ENCODE measurements around the gene CYP4F11.
"Not testable (repeated sequence)": the region's sequence is repeated elsewhere in the genome, so short reads cannot be mapped to it uniquely, and the experiment has no call there.

Gene CYP4F11

GRCh38 chr19:15899561-15899960, 34.8 kb downstream of the CYP4F11 start:
- not testable (repeated sequence) for H3K4me3 ChIP-seq (ENCODE audit: extremely low read depth, insufficient read depth, low read length, poor library complexity, severe bottlenecking); H3K27ac ChIP-seq (ENCODE audit: low read depth, low read length, severe bottlenecking); H3K4me1 ChIP-seq (ENCODE audit: control insufficient read depth, insufficient read depth, low read length, poor library complexity, severe bottlenecking); H3K36me3 ChIP-seq (ENCODE audit: control insufficient read depth, insufficient read depth, low read length)
- peaks cover 32% of the 10 kb centered on the region for H3K9me3 ChIP-seq (ENCODE audit: control insufficient read depth, low read length)
- WGBS, 2 experiments (ENCODE audit: insufficient coverage in 2 of 2), result 88 to 94% methylated on average over 15 to 20 of the region's 30 CpGs

- Histone ChIP-seq H3K9me3 (ENCODE audit: control insufficient read depth, low read length) (peaks cover 38% of the 10 kb centered on the region), H3K4me3 (ENCODE audit: extremely low read depth, insufficient read depth, low read length, poor library complexity, severe bottlenecking) (no peak within 1 kb of the TSS)
- WGBS, 2 experiments (ENCODE audit: insufficient coverage in 2 of 2), result 67 to 76% methylated on average over 1 to 3 of the region's 3 CpGs
These were observed 36.5 kb downstream of the CYP4F11 start, which contains the start of gene CYP4F2 for GRCh38 chr19:15897738-15898276. CYP4F2 (minus strand) TSS chr19:15898074; CDS start chr19:15897611, 463 bp downstream.

GRCh38 chr19:15897026-15897737, 37.1 kb downstream of the CYP4F11 start:
- WGBS, 2 experiments (ENCODE audit: insufficient coverage in 2 of 2), result 77 to 83% methylated on average over 13 to 15 of the region's 16 CpGs
- Histone ChIP-seq H3K9me3 (ENCODE audit: control insufficient read depth, low read length) (peaks cover 44% of the 10 kb centered on the region), H3K36me3 (ENCODE audit: control insufficient read depth, insufficient read depth, low read length) (no peaks in the 10 kb centered on the region), H3K4me1 (ENCODE audit: control insufficient read depth, insufficient read depth, low read length, poor library complexity, severe bottlenecking) (no peaks in the 10 kb centered on the region), H3K4me3 (ENCODE audit: extremely low read depth, insufficient read depth, low read length, poor library complexity, severe bottlenecking) (no peak overlapping the region), H3K27ac (ENCODE audit: low read depth, low read length, severe bottlenecking) (no peak overlapping the region)

More at GRCh38 chr19:15897738-15898276, 36.5 kb downstream of the CYP4F11 start, which contains the start of gene CYP4F2:
- Histone ChIP-seq H3K36me3 (ENCODE audit: control insufficient read depth, insufficient read depth, low read length) (no peaks in the 10 kb centered on the region), H3K27ac (ENCODE audit: low read depth, low read length, severe bottlenecking) (no peak within 1 kb of the TSS), H3K4me1 (ENCODE audit: control insufficient read depth, insufficient read depth, low read length, poor library complexity, severe bottlenecking) (no peaks in the 10 kb centered on the region)

GRCh38 chr19:15895876-15896430, 38.4 kb downstream of the CYP4F11 start:
- H3K4me1 ChIP-seq (ENCODE audit: control insufficient read depth, insufficient read depth, low read length, poor library complexity, severe bottlenecking), result no peaks in the 10 kb centered on the region
- H3K27ac ChIP-seq (ENCODE audit: low read depth, low read length, severe bottlenecking), result no peak overlapping the region
- H3K9me3 ChIP-seq (ENCODE audit: control insufficient read depth, low read length), result peaks cover 51% of the 10 kb centered on the region
- WGBS, 2 experiments (ENCODE audit: insufficient coverage in 2 of 2), result 48 to 54% methylated on average over 4 of the region's 4 CpGs
- no peaks in the 10 kb centered on the region for H3K36me3 ChIP-seq (ENCODE audit: control insufficient read depth, insufficient read depth, low read length)
- no peak overlapping the region for H3K4me3 ChIP-seq (ENCODE audit: extremely low read depth, insufficient read depth, low read length, poor library complexity, severe bottlenecking)

- Histone ChIP-seq H3K4me3 (ENCODE audit: extremely low read depth, insufficient read depth, low read length, poor library complexity, severe bottlenecking) (no peak overlapping the region), H3K27ac (ENCODE audit: low read depth, low read length, severe bottlenecking) (no peak overlapping the region), H3K4me1 (ENCODE audit: control insufficient read depth, insufficient read depth, low read length, poor library complexity, severe bottlenecking) (no peaks in the 10 kb centered on the region), H3K36me3 (ENCODE audit: control insufficient read depth, insufficient read depth, low read length) (no peaks in the 10 kb centered on the region), H3K9me3 (ENCODE audit: control insufficient read depth, low read length) (peaks cover 55% of the 10 kb centered on the region)
- WGBS, 2 experiments (ENCODE audit: insufficient coverage in 2 of 2), result 47 to 60% methylated on average over 2 of the region's 2 CpGs
These were observed 40.0 kb downstream of the CYP4F11 start for GRCh38 chr19:15894359-15894758.

GRCh38 chr19:15893477-15893876, 40.9 kb downstream of the CYP4F11 start:
- Histone ChIP-seq H3K36me3 (ENCODE audit: control insufficient read depth, insufficient read depth, low read length) (no peaks in the 10 kb centered on the region), H3K4me1 (ENCODE audit: control insufficient read depth, insufficient read depth, low read length, poor library complexity, severe bottlenecking) (no peaks in the 10 kb centered on the region), H3K4me3 (ENCODE audit: extremely low read depth, insufficient read depth, low read length, poor library complexity, severe bottlenecking) (no peak overlapping the region), H3K27ac (ENCODE audit: low read depth, low read length, severe bottlenecking) (no peak overlapping the region), H3K9me3 (ENCODE audit: control insufficient read depth, low read length) (peaks cover 58% of the 10 kb centered on the region)
- 33 to 57% methylated on average over 2 to 6 of the region's 7 CpGs for WGBS, 2 experiments (ENCODE audit: insufficient coverage in 2 of 2)

GRCh38 chr19:15892012-15892411, 42.3 kb downstream of the CYP4F11 start:
- Histone ChIP-seq H3K9me3 (ENCODE audit: control insufficient read depth, low read length) (peaks cover 55% of the 10 kb centered on the region), H3K27ac (ENCODE audit: low read depth, low read length, severe bottlenecking) (no peak overlapping the region), H3K36me3 (ENCODE audit: control insufficient read depth, insufficient read depth, low read length) (no peaks in the 10 kb centered on the region), H3K4me3 (ENCODE audit: extremely low read depth, insufficient read depth, low read length, poor library complexity, severe bottlenecking) (no peak overlapping the region), H3K4me1 (ENCODE audit: control insufficient read depth, insufficient read depth, low read length, poor library complexity, severe bottlenecking) (no peaks in the 10 kb centered on the region)
- 69 to 80% methylated on average over 2 to 4 of the region's 6 CpGs for WGBS, 2 experiments (ENCODE audit: insufficient coverage in 2 of 2)

- H3K4me1 ChIP-seq (ENCODE audit: control insufficient read depth, insufficient read depth, low read length, poor library complexity, severe bottlenecking), result no peaks in the 10 kb centered on the region
- no peak overlapping the region for H3K4me3 ChIP-seq (ENCODE audit: extremely low read depth, insufficient read depth, low read length, poor library complexity, severe bottlenecking)
- 46 to 60% methylated on average over 5 to 6 of the region's 6 CpGs for WGBS, 2 experiments (ENCODE audit: insufficient coverage in 2 of 2)
- no peaks in the 10 kb centered on the region for H3K36me3 ChIP-seq (ENCODE audit: control insufficient read depth, insufficient read depth, low read length)
- no peak overlapping the region for H3K27ac ChIP-seq (ENCODE audit: low read depth, low read length, severe bottlenecking)
- peaks cover 54% of the 10 kb centered on the region for H3K9me3 ChIP-seq (ENCODE audit: control insufficient read depth, low read length)
These were observed 42.9 kb downstream of the CYP4F11 start for GRCh38 chr19:15891434-15891833.

- peaks cover 53% of the 10 kb centered on the region for H3K9me3 ChIP-seq (ENCODE audit: control insufficient read depth, low read length)
- H3K27ac ChIP-seq (ENCODE audit: low read depth, low read length, severe bottlenecking); H3K4me3 ChIP-seq (ENCODE audit: extremely low read depth, insufficient read depth, low read length, poor library complexity, severe bottlenecking); H3K36me3 ChIP-seq (ENCODE audit: control insufficient read depth, insufficient read depth, low read length); H3K4me1 ChIP-seq (ENCODE audit: control insufficient read depth, insufficient read depth, low read length, poor library complexity, severe bottlenecking): not testable (repeated sequence)
- WGBS, 2 experiments (ENCODE audit: insufficient coverage in 2 of 2), result 82 to 96% methylated on average over 8 to 9 of the region's 9 CpGs
These were observed 45.0 kb downstream of the CYP4F11 start for GRCh38 chr19:15889339-15889738.

GRCh38 chr19:15885919-15886318, 48.4 kb downstream of the CYP4F11 start:
- Histone ChIP-seq H3K27ac (ENCODE audit: low read depth, low read length, severe bottlenecking) (no peak overlapping the region), H3K36me3 (ENCODE audit: control insufficient read depth, insufficient read depth, low read length) (no peaks in the 10 kb centered on the region), H3K4me1 (ENCODE audit: control insufficient read depth, insufficient read depth, low read length, poor library complexity, severe bottlenecking) (no peaks in the 10 kb centered on the region), H3K9me3 (ENCODE audit: control insufficient read depth, low read length) (peaks cover 35% of the 10 kb centered on the region), H3K4me3 (ENCODE audit: extremely low read depth, insufficient read depth, low read length, poor library complexity, severe bottlenecking) (no peak overlapping the region)
- 60 to 70% methylated on average over 4 to 6 of the region's 7 CpGs for WGBS, 2 experiments (ENCODE audit: insufficient coverage in 2 of 2)

GRCh38 chr19:15885167-15885566, 49.2 kb downstream of the CYP4F11 start:
- Histone ChIP-seq H3K36me3 (ENCODE audit: control insufficient read depth, insufficient read depth, low read length) (no peaks in the 10 kb centered on the region), H3K9me3 (ENCODE audit: control insufficient read depth, low read length) (peaks cover 32% of the 10 kb centered on the region), H3K4me1 (ENCODE audit: control insufficient read depth, insufficient read depth, low read length, poor library complexity, severe bottlenecking) (no peaks in the 10 kb centered on the region), H3K27ac (ENCODE audit: low read depth, low read length, severe bottlenecking) (no peak overlapping the region), H3K4me3 (ENCODE audit: extremely low read depth, insufficient read depth, low read length, poor library complexity, severe bottlenecking) (no peak overlapping the region)
- 79% methylated on average over 2 of the region's 3 CpGs; no CpG with 5 or more reads in 1 of the 2 experiments for WGBS, 2 experiments (ENCODE audit: insufficient coverage in 2 of 2)
